Suprapubic skin (tissue), 4 donors: ENCODE measurements around the gene SGO1.

Source experiments
- CTCF ChIP-seq, 2 donors: fragments of 200-600 bp in 1 of 2; fragments of 450-650 bp in 1 of 2; sonication (generic) in 1 of 2; IDR thresholded peaks; one replicate each; pipeline ENCODE4 v1.5.1; 2016 to 2019; ENCODE audit warnings: antibody characterized with exemption in 2 of 2, mild to moderate bottlenecking in 1 of 2, moderate library complexity in 1 of 2
- EP300 ChIP-seq: sonication (generic); formaldehyde crosslinking; IDR thresholded peaks from one replicate; pipeline ENCODE4 v1.6.1; 2017; ENCODE audit warnings: antibody characterized with exemption
- POLR2A ChIP-seq, 2 donors: fragments of 450-650 bp; IDR thresholded peaks; one replicate each; pipeline ENCODE4 v1.6.1; 2017; ENCODE audit warnings: antibody characterized with exemption in 2 of 2, mild to moderate bottlenecking in 2 of 2, moderate library complexity in 2 of 2
- POLR2AphosphoS5 ChIP-seq, 3 donors: sonication (generic); formaldehyde crosslinking; IDR thresholded peaks; one replicate each; pipeline ENCODE4 v1.6.1; 2017; ENCODE audit warnings: antibody characterized with exemption in 3 of 3

- no peak for TF ChIP-seq CTCF (IDR thresholded peaks at IDR 0.05)
- no peak for TF ChIP-seq POLR2AphosphoS5 (IDR thresholded peaks at IDR 0.05)
- no peak for TF ChIP-seq EP300
- no peak for TF ChIP-seq POLR2A (IDR thresholded peaks at IDR 0.05)
Measured at GRCh38 chr3:20222274-20222673, 36.3 kb upstream of the SGO1 start.
